ENCODE data around the gene ADCY6. TPM values are rescaled to one million over a fixed set of nuclear protein-coding genes. Genes with fewer than 3 reads are reported as not detected.

Gene ADCY6
- total RNA-seq, 2 experiments from 2014 or later, result not detected

DNA sequence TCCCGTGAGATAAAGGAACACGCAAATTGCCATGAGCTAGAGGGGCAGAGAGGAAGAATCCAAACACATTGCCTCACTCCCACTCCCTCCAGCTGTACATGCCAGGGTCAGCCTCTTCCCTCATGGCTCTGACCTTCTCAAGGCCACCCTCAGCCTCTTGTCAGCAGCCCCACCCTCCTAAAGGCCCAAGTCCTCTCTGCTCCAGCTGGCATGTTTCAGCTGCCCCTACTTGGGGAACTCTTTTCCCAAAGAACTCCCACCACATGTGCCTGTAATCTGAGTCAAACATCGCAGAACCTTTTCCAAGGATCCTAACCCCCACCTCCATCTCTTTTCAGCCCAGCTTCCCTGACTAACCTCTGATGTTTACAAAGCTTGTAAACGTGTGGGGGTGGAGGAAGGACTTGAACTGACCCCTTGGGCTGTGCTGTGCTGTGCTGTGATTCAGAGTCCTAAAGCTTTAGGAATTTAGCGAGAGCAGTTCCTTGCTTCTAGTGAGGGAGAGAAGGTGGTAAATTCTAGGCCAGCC, 22.1 kb upstream of the ADCY6 start:
- Histone ChIP-seq H3K27ac (ENCODE audit: low read depth in 1 of 2, low read length in 2 of 2) (no peak overlapping the region), H3K4me3 (ENCODE audit: low read length) (no peak overlapping the region), H3K4me1 (ENCODE audit: insufficient read depth, low read length) (peaks cover 22% of the 10 kb centered on the region), H3K27me3 (ENCODE audit: control insufficient read depth in 1 of 2, insufficient read depth in 2 of 2, low read length in 2 of 2) (no peaks in the 10 kb centered on the region), H3K36me3 (ENCODE audit: insufficient read depth, low read length) (no peaks in the 10 kb centered on the region), H3K9me3 (ENCODE audit: control insufficient read depth in 1 of 2, insufficient read depth in 1 of 2, low read length in 2 of 2) (no peaks in the 10 kb centered on the region)
- ATAC-seq (ENCODE audit: poor library complexity), result no peak
- intact Hi-C loops (cut with DNase I, micrococcal nuclease), result no loop called here
- POLR2A ChIA-PET, result no interaction called here
- Mint-ChIP-seq H3K9me3 (no peaks in the 10 kb centered on the region), H3K27ac (no peak overlapping the region), H3K27me3 (no peaks in the 10 kb centered on the region), H3K36me3 (ENCODE audit: low read depth) (no peaks in the 10 kb centered on the region), H3K4me3 (no peak overlapping the region), H3K4me1 (ENCODE audit: low read depth) (peaks cover 16% of the 10 kb centered on the region)
- TF ChIP-seq, protein P1, sequence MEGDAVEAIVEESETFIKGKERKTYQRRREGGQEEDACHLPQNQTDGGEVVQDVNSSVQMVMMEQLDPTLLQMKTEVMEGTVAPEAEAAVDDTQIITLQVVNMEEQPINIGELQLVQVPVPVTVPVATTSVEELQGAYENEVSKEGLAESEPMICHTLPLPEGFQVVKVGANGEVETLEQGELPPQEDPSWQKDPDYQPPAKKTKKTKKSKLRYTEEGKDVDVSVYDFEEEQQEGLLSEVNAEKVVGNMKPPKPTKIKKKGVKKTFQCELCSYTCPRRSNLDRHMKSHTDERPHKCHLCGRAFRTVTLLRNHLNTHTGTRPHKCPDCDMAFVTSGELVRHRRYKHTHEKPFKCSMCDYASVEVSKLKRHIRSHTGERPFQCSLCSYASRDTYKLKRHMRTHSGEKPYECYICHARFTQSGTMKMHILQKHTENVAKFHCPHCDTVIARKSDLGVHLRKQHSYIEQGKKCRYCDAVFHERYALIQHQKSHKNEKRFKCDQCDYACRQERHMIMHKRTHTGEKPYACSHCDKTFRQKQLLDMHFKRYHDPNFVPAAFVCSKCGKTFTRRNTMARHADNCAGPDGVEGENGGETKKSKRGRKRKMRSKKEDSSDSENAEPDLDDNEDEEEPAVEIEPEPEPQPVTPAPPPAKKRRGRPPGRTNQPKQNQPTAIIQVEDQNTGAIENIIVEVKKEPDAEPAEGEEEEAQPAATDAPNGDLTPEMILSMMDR (IDR thresholded peaks at IDR 0.05), result no peak
- DNase-seq, result no peak
- CTCF ChIA-PET, result interaction anchor here (1.4 kb wide), 1 partner anchor 15 kb away, joined by 3 read pairs; no protein-coding TSS in a partner anchor

DNA sequence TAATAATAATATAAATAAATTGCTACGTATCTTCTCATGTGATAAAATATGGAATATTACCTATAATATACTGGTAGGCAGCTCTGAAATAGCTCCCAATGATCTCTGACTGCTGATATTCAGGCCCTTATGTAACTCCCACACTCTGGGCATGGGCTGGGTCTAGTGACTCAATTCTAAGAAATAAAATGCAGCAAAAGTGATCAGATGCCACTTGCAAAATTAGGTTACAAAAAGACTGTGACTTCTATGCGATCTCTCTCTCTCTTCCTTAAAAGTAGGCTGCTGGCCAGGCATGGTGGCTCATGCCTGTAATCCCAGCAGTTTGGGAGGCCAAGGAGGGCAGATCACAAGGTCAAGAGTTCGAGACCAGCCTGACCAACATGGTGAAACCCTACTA, 19.1 kb upstream of the ADCY6 start:
- Mint-ChIP-seq H3K9me3 (no peaks in the 10 kb centered on the region), H3K4me3 (no peak overlapping the region), H3K4me1 (ENCODE audit: low read depth) (peaks cover 10% of the 10 kb centered on the region), H3K36me3 (ENCODE audit: low read depth) (no peaks in the 10 kb centered on the region), H3K27ac (no peak overlapping the region), H3K27me3 (no peaks in the 10 kb centered on the region)
- no peaks in the 10 kb centered on the region for H3K9me3 ChIP-seq (ENCODE audit: control insufficient read depth in 1 of 2, insufficient read depth in 1 of 2, low read length in 2 of 2)
- TF ChIP-seq, protein P1 (IDR thresholded peaks at IDR 0.05), result no peak
- H3K4me1 ChIP-seq (ENCODE audit: insufficient read depth, low read length), result no peaks in the 10 kb centered on the region
- intact Hi-C loops (cut with DNase I, micrococcal nuclease), result no loop called here
- ChIA-PET CTCF (no interaction called here), POLR2A (no interaction called here)
- ATAC-seq (ENCODE audit: poor library complexity) (no peak), DNase-seq (no peak)
- no peak overlapping the region for H3K4me3 ChIP-seq (ENCODE audit: low read length)
- H3K27ac ChIP-seq (ENCODE audit: low read depth in 1 of 2, low read length in 2 of 2), result no peak overlapping the region
- H3K27me3 ChIP-seq (ENCODE audit: control insufficient read depth in 1 of 2, insufficient read depth in 2 of 2, low read length in 2 of 2), result no peaks in the 10 kb centered on the region
- H3K36me3 ChIP-seq (ENCODE audit: insufficient read depth, low read length), result no peaks in the 10 kb centered on the region

DNA sequence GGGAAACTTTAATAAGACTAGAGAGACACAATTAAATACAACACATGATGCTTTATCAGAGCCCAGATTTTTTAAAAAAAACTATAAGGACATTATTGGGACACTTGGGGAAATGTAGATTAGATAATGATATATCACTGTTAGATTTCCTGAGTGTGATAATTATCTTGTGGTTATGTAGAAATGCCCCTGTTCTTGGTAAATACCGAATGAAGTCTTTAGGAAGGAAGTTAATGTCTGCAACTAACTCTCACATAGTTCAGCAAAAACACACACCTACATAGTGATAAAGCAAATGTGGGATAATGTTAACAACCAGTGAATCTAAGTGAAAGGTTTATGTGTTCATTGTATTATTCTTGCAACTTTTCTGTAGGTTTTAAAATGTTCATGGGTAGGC, 14.8 kb upstream of the ADCY6 start:
- Mint-ChIP-seq H3K4me1 (ENCODE audit: low read depth) (peaks cover 5% of the 10 kb centered on the region), H3K9me3 (no peaks in the 10 kb centered on the region), H3K4me3 (no peak overlapping the region), H3K27ac (no peak overlapping the region), H3K36me3 (ENCODE audit: low read depth) (no peaks in the 10 kb centered on the region), H3K27me3 (no peaks in the 10 kb centered on the region)
- Histone ChIP-seq H3K4me3 (ENCODE audit: low read length) (no peak overlapping the region), H3K4me1 (ENCODE audit: insufficient read depth, low read length) (no peaks in the 10 kb centered on the region), H3K27me3 (ENCODE audit: control insufficient read depth in 1 of 2, insufficient read depth in 2 of 2, low read length in 2 of 2) (no peaks in the 10 kb centered on the region), H3K36me3 (ENCODE audit: insufficient read depth, low read length) (no peaks in the 10 kb centered on the region), H3K9me3 (ENCODE audit: control insufficient read depth in 1 of 2, insufficient read depth in 1 of 2, low read length in 2 of 2) (no peaks in the 10 kb centered on the region), H3K27ac (ENCODE audit: low read depth in 1 of 2, low read length in 2 of 2) (no peak overlapping the region)
- no peak for ATAC-seq (ENCODE audit: poor library complexity)
- intact Hi-C loops (cut with DNase I, micrococcal nuclease), result no loop called here
- TF ChIP-seq, protein P1 (IDR thresholded peaks at IDR 0.05), result no peak
- ChIA-PET CTCF (no interaction called here), POLR2A (no interaction called here)
- no peak for DNase-seq

Measured in CD4-positive, alpha-beta T cell (primary cell).